GM13977 (cell line): ENCODE measurements around the gene PCDHB2.
"Not testable (repeated sequence)": the region's sequence is repeated elsewhere in the genome, so short reads cannot be mapped to it uniquely, and the experiment has no call there.

Source experiments
- DNase-seq: peaks from one replicate; pipeline ENCODE4 v3.0.0; 2012; ENCODE audit warnings: low spot score
- CTCF ChIP-seq: IDR thresholded peaks from 2 replicates; pipeline ENCODE4 v1.5.1; 2012; ENCODE audit warnings: mild to moderate bottlenecking, control low read depth; ENCODE audit not compliant: insufficient read depth; ENCODE audit errors: extremely low read depth, missing control alignments
- in situ Hi-C: fragments of 300-500 bp; cut with MboI; formaldehyde crosslinking; loops from one replicate; pipeline ENCODE4 v1.12.0; 2022; ENCODE audit warnings: low sequenced_read_pairs, low pct_unique_long_range_greater_than_20kb, mixed read lengths, inconsistent platforms; ENCODE audit not compliant: unreplicated experiment

Gene PCDHB2

DNA sequence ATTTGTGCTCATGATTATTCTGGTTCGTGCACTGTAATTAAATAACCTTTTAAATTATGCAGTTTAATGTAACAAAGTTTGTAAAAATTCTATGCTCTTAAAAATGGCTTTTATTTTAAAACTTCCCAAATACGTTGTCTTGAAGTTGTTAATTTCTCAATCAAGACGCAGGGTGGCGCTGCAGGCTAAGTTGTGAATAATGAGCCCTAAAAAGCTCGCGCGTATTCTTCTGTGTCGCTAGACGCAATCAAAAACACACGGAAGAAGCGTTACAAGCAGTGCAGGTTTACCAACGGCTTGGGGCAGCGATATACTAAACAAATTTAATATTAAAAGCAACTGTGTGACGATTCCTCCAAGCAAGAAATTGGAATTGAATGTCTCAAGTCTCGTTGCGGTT lies 27.1 kb downstream of the PCDHB2 start, which contains the start of gene PCDHB4:
Gene PCDHB4, plus strand, starts transcription at position 256 of the 400 bp plus-strand sequence. CDS start 181 bp downstream, outside the sequence.
- TF ChIP-seq CTCF = no peak
- no peak for DNase-seq
- in situ Hi-C loops = no loop called here

DNA sequence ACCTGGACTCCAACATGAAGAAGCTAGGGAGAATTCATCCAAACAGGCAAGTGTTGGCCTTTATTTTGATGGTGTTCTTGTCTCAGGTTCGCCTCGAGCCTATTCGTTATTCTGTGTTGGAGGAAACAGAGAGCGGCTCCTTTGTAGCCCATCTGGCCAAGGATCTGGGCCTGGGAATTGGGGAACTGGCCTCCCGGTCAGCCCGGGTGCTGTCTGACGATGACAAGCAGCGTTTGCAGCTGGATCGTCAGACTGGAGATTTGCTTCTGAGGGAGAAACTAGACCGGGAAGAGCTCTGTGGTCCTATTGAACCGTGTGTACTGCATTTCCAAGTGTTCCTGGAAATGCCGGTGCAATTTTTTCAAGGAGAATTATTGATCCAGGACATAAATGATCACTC lies 27.6 kb downstream of the PCDHB2 start:
- in situ Hi-C loops = no loop called here
- TF ChIP-seq CTCF = no peak
- DNase-seq = no peak

GRCh38 chr5:141123396-141124135 lies 29.2 kb downstream of the PCDHB2 start:
- in situ Hi-C loops, DNase-seq: not testable (repeated sequence)

- TF ChIP-seq CTCF = no peak
- in situ Hi-C loops = no loop called here
- DNase-seq = no peak
Observed at GRCh38 chr5:141127305-141127704, 32.9 kb downstream of the PCDHB2 start.

DNA sequence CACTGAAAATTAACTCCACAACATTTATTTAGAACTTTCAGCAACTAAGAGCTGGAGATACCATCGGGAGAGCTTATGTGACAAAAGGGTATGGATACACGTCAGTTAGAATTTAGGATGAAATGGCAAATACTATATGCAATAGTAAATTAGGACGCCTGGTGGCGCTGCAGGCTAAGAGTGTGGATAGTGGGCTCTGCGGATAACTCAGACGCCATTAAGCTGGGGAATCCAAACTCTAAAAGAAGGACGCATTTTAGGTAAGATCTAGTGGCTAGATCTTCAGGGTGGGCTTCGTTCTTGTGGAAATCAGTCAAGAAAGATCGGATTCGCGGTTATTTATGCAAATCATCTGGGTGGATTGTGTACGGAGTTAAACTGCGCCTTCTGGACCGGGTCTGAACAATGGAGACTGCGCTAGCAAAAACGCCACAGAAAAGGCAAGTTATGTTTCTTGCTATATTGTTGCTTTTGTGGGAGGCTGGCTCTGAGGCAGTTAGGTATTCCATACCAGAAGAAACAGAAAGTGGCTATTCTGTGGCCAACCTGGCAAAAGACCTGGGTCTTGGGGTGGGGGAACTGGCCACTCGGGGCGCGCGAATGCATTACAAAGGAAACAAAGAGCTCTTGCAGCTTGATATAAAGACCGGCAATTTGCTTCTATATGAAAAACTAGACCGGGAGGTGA lies 40.8 kb downstream of the PCDHB2 start, which contains the start of gene PCDHB5:
Gene PCDHB5, plus strand, starts transcription at position 177 of the 688 bp plus-strand sequence. Its CDS starts 229 bp downstream, at position 406.
- in situ Hi-C loops = no loop called here
- DNase-seq = no peak
- peak; percentile 11 for TF ChIP-seq CTCF

- TF ChIP-seq CTCF = no peak
- in situ Hi-C loops = no loop called here
- DNase-seq = no peak
Observed at GRCh38 chr5:141135718-141136266, 41.4 kb downstream of the PCDHB2 start.

- in situ Hi-C loops, DNase-seq: not testable (repeated sequence)
Observed at GRCh38 chr5:141137346-141137745, 42.9 kb downstream of the PCDHB2 start.
